SK-N-MC (cell line): Measurements from ENCODE around the gene PLAGL1.

Source experiments
- EZH2 ChIP-seq: fragments of 200-600 bp; sonication (generic); IDR thresholded peaks from one replicate; pipeline ENCODE4 v1.6.1; 2017; ENCODE audit warnings: antibody characterized with exemption
- FOXP2 ChIP-seq: optimal IDR thresholded peaks from 2 replicates; pipeline ENCODE3; 2011; ENCODE audit warnings: mild to moderate bottlenecking, moderate library complexity; ENCODE audit not compliant: insufficient read depth; ENCODE audit errors: extremely low read length, control extremely low read depth
- POLR2AphosphoS5 ChIP-seq: IDR thresholded peaks from 2 replicates; pipeline ENCODE4 v1.6.1; 2012; ENCODE audit warnings: mild to moderate bottlenecking, low read depth, low read length, borderline replicate concordance

- TF ChIP-seq POLR2AphosphoS5 (no peak), EZH2 (no peak), FOXP2 (no peak)
Measured at GRCh38 chr6:143955971-143956370, 52.1 kb downstream of the PLAGL1 start.
